ENCODE measurements around the gene ADCY4. TPM values are rescaled to one million over a fixed set of nuclear protein-coding genes. Genes with fewer than 3 reads are reported as not detected.

ADCY4 gene
- total RNA-seq, 4 donors from 2014 or later = 3.1 to 23.1 (median 11.7) TPM

DNA sequence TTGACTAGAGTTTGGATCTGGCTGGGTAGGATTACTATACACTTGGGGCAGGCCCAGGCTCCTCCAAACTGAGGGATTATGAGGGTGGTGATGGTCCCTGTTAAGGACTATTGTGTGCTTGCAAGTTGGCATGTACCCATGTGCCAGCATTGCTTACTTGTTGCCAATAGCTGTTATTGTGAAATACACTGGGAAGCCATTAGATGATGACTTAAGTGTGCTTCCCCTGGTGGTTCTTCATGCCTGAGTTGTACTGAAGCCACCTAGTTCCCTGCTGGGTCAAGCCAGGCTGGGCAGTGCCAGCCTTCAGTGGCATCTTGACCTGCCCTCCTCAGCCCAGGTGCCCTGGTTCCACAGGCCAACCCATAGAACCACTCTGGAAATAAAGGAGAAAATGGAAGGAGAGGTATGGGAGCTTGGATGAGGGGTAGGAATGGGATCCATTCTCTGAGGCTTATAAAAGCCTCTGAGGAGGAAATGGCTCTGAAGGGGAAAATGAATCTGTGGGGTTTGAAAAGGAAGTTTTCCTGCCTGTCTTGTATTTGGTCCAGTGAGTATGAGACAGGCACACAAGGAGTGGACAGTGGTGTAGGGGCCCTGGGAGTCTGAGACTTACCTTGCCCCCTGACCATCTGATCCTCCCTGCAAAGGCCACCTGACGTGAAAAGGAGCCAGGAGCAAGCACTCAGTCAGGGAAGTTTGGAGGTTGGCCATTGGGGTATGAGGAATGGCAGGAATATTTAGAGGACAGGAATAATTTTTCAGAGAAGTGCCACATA is 22.8 kb downstream of the ADCY4 start:
- Histone ChIP-seq H3K27me3 (peaks cover 0 to 10% (median 0%) of the 10 kb centered on the region in 4 donors), H3K4me1 (peaks cover 81 to 97% (median 86%) of the 10 kb centered on the region in 3 donors), H3K27ac (peak overlapping the region; percentile 92 to 97 (median 95)), H3K4me3 (peak overlapping the region; percentile 46 to 84 (median 62)), H3K9me3 (no peaks in the 10 kb centered on the region), H3K36me3 (peaks cover 0 to 10% (median 0%) of the 10 kb centered on the region in 3 donors)
- no peak for TF ChIP-seq POLR2A (IDR thresholded peaks at IDR 0.05)
- TF ChIP-seq, protein P1, sequence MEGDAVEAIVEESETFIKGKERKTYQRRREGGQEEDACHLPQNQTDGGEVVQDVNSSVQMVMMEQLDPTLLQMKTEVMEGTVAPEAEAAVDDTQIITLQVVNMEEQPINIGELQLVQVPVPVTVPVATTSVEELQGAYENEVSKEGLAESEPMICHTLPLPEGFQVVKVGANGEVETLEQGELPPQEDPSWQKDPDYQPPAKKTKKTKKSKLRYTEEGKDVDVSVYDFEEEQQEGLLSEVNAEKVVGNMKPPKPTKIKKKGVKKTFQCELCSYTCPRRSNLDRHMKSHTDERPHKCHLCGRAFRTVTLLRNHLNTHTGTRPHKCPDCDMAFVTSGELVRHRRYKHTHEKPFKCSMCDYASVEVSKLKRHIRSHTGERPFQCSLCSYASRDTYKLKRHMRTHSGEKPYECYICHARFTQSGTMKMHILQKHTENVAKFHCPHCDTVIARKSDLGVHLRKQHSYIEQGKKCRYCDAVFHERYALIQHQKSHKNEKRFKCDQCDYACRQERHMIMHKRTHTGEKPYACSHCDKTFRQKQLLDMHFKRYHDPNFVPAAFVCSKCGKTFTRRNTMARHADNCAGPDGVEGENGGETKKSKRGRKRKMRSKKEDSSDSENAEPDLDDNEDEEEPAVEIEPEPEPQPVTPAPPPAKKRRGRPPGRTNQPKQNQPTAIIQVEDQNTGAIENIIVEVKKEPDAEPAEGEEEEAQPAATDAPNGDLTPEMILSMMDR (IDR thresholded peaks at IDR 0.05) = peak in 2 of 6 experiments; percentile 8 to 29
- WGBS, 2 donors = 50 to 78% methylated on average over 1 of the region's 1 CpG
- no peak for DNase-seq
- intact Hi-C loops (cut with DNase I) = no loop called here

DNA sequence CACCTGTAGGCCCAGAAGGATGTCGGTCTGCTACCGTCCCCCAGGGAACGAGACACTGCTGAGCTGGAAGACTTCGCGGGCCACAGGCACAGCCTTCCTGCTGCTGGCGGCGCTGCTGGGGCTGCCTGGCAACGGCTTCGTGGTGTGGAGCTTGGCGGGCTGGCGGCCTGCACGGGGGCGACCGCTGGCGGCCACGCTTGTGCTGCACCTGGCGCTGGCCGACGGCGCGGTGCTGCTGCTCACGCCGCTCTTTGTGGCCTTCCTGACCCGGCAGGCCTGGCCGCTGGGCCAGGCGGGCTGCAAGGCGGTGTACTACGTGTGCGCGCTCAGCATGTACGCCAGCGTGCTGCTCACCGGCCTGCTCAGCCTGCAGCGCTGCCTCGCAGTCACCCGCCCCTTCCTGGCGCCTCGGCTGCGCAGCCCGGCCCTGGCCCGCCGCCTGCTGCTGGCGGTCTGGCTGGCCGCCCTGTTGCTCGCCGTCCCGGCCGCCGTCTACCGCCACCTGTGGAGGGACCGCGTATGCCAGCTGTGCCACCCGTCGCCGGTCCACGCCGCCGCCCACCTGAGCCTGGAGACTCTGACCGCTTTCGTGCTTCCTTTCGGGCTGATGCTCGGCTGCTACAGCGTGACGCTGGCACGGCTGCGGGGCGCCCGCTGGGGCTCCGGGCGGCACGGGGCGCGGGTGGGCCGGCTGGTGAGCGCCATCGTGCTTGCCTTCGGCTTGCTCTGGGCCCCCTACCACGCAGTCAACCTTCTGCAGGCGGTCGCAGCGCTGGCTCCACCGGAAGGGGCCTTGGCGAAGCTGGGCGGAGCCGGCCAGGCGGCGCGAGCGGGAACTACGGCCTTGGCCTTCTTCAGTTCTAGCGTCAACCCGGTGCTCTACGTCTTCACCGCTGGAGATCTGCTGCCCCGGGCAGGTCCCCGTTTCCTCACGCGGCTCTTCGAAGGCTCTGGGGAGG is 23.9 kb downstream of the ADCY4 start, which contains the start of gene LTB4R:
Gene LTB4R, plus strand, starts transcription at position 857 of the 959 bp plus-strand sequence. CDS start 4,150 bp downstream, outside the sequence.
- H3K9me3 ChIP-seq = no peaks in the 10 kb centered on the region
- peak within 1 kb of the TSS; percentile 92 to 97 (median 95) for H3K27ac ChIP-seq
- H3K4me1 ChIP-seq = peaks cover 71 to 86% (median 75%) of the 10 kb centered on the region in 3 donors
- intact Hi-C loops (cut with DNase I) = no loop called here
- no peak for DNase-seq
- peak within 1 kb of the TSS; percentile 46 to 84 (median 62) for H3K4me3 ChIP-seq
- WGBS, 2 donors = 0% methylated on average over 20 of the region's 99 CpGs; no CpG with 5 or more reads in 1 of the 2 donors
- peak in 1 of 4 donors; percentile 54 for TF ChIP-seq POLR2A (IDR thresholded peaks at IDR 0.05)
- TF ChIP-seq, protein P1 (IDR thresholded peaks at IDR 0.05) = peak in 5 of 6 experiments; percentile 2 to 57 (median 34)
- peaks cover 0 to 21% (median 5%) of the 10 kb centered on the region in 3 donors for H3K36me3 ChIP-seq
- H3K27me3 ChIP-seq = no peaks in the 10 kb centered on the region

DNA sequence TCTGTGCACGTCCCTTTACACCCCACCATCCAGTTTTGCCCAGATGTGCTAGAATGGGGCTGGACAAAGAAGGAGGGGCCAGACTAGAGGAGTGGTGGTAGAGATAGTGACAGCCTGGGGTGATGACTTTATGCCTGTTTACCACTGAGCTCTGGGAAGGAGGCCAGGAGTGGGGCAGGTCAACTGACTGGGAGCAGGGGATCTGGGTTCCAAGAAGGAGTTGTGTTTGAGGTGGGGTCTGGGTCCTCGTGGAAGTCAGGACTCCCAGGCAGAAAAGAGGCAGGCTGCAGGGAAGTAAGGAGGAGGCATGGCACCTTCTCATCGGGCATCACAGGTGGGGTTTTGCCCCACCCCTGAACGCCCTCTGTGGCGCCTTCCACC is 24.6 kb downstream of the ADCY4 start:
- no peak for TF ChIP-seq POLR2A (IDR thresholded peaks at IDR 0.05)
- TF ChIP-seq, protein P1 (IDR thresholded peaks at IDR 0.05) = no peak
- Histone ChIP-seq H3K4me3 (peak overlapping the region; percentile 46 to 84 (median 62)), H3K4me1 (peaks cover 66 to 79% (median 68%) of the 10 kb centered on the region in 3 donors), H3K27me3 (no peaks in the 10 kb centered on the region), H3K36me3 (peaks cover 0 to 28% (median 12%) of the 10 kb centered on the region in 3 donors), H3K27ac (peak overlapping the region; percentile 92 to 97 (median 95)), H3K9me3 (no peaks in the 10 kb centered on the region)
- WGBS, 2 donors = 3 to 30% methylated on average over 2 to 3 of the region's 5 CpGs
- intact Hi-C loops (cut with DNase I) = no loop called here
- no peak for DNase-seq

DNA sequence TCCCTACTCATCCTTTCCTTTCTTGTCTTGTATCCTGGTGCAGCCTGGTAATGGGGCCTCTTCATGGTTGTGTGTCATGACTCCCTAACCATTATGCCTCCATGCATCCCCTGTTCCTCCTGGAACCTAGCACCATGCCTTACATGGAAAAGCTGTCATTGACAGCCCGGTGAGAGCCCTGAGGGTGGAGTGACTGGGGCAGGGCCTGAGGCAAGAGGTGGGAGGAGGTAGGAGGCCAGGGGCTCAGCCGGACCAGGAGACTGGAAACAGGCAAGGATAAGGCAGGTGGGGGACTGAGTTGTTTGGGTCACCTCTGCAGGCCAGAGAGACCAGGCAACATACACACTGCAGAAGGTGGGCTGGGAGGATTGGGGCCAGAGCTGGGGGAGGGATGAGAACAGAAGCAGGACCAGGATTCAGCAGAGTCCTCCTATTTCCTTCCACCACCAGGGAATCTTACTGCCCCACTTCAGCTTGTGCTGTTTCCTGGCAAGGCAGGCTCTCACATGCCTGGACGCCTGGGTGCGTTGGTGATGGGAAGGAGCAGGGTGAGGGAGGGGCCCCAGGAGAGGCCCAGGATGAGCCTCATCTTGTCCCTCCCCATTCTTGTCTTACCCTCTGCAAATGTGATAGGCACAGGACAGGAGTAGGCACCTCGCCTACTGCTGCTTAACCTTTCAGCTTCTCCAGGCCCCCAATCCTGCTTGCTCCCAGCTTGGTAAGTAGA is 25.2 kb downstream of the ADCY4 start, which contains the start of gene LTB4R2:
Gene LTB4R2, plus strand, starts transcription at position 603 of the 727 bp plus-strand sequence. CDS start 525 bp downstream, outside the sequence.
- no peak for TF ChIP-seq POLR2A (IDR thresholded peaks at IDR 0.05)
- TF ChIP-seq, protein P1 (IDR thresholded peaks at IDR 0.05) = peak in 1 of 6 experiments; percentile 45
- peaks cover 61 to 73% (median 63%) of the 10 kb centered on the region in 3 donors for H3K4me1 ChIP-seq
- no peaks in the 10 kb centered on the region for H3K9me3 ChIP-seq
- H3K36me3 ChIP-seq = peaks cover 0 to 33% (median 18%) of the 10 kb centered on the region in 3 donors
- no peaks in the 10 kb centered on the region for H3K27me3 ChIP-seq
- intact Hi-C loops (cut with DNase I) = no loop called here
- DNase-seq = no peak
- WGBS, 2 donors = 24 to 58% methylated on average over 2 to 4 of the region's 5 CpGs
- H3K4me3 ChIP-seq = peak within 1 kb of the TSS; percentile 46 to 84 (median 62)
- H3K27ac ChIP-seq = peak within 1 kb of the TSS; percentile 92 to 97 (median 95)

Data from esophagus squamous epithelium (tissue), 5 donors.